GM19397 (cell line): ENCODE results near the gene ZNF124.
"Not testable (repeated sequence)": the region's sequence is repeated elsewhere in the genome, so short reads cannot be mapped to it uniquely, and the experiment has no call there.

Experiments
- ATAC-seq: cut with Tn5 transposase; IDR thresholded peaks from one replicate; pipeline ENCODE4 v1.9.1; 2021; ENCODE audit warnings: mild to moderate bottlenecking, moderate library complexity; ENCODE audit not compliant: unreplicated experiment

ZNF124 gene

GRCh38 chr1:247173431-247173830, 1.6 kb upstream of the ZNF124 start:
- no peak for ATAC-seq

- ATAC-seq: no peak
Measured at GRCh38 chr1:247172996-247173395, 1.2 kb upstream of the ZNF124 start.

- ATAC-seq: peak; percentile 58
Measured at GRCh38 chr1:247171443-247171842, 377 bp downstream of the ZNF124 start.

GRCh38 chr1:247165674-247166073, 6.1 kb downstream of the ZNF124 start:
- ATAC-seq: no peak

GRCh38 chr1:247164694-247165093, 7.1 kb downstream of the ZNF124 start:
- ATAC-seq: no peak

- no peak for ATAC-seq
Measured at GRCh38 chr1:247156787-247157232, 15.0 kb downstream of the ZNF124 start.

GRCh38 chr1:247147781-247148180, 24.0 kb downstream of the ZNF124 start:
- no peak for ATAC-seq

GRCh38 chr1:247147120-247147519, 24.7 kb downstream of the ZNF124 start:
- not testable (repeated sequence) for ATAC-seq

- ATAC-seq: no peak
Measured at GRCh38 chr1:247146671-247147070, 25.1 kb downstream of the ZNF124 start.

- ATAC-seq: no peak
Measured at GRCh38 chr1:247145279-247145678, 26.5 kb downstream of the ZNF124 start.

- not testable (repeated sequence) for ATAC-seq
Measured at GRCh38 chr1:247139557-247139956, 32.3 kb downstream of the ZNF124 start.

- ATAC-seq: no peak
Measured at GRCh38 chr1:247131236-247131635, 40.6 kb downstream of the ZNF124 start.

GRCh38 chr1:247127519-247128282, 44.1 kb downstream of the ZNF124 start:
- not testable (repeated sequence) for ATAC-seq

GRCh38 chr1:247126601-247127000, 45.2 kb downstream of the ZNF124 start:
- ATAC-seq: peak; percentile 57

GRCh38 chr1:247126166-247126565, 45.7 kb downstream of the ZNF124 start:
- peak; percentile 99 for ATAC-seq

- ATAC-seq: no peak
Measured at GRCh38 chr1:247121382-247121781, 50.4 kb downstream of the ZNF124 start.

GRCh38 chr1:247120408-247120668, 51.5 kb downstream of the ZNF124 start:
- not testable (repeated sequence) for ATAC-seq

GRCh38 chr1:247119600-247120407, 52.0 kb downstream of the ZNF124 start:
- no peak for ATAC-seq

- no peak for ATAC-seq
Measured at GRCh38 chr1:247118946-247119446, 52.8 kb downstream of the ZNF124 start.

- no peak for ATAC-seq
Measured at GRCh38 chr1:247115545-247115944, 56.3 kb downstream of the ZNF124 start.

- ATAC-seq: no peak
Measured at GRCh38 chr1:247115141-247115510, 56.7 kb downstream of the ZNF124 start.
